IMR-90 (cell line): Measurements from ENCODE around the gene MTMR4. TPM values are rescaled to one million over a fixed set of nuclear protein-coding genes. Genes with fewer than 3 reads are reported as not detected.

ENCODE experiments used
- ATAC-seq: fragments of 200-7000 bp; cut with Tn5 transposase; 2 replicates; pipeline ENCODE4 v1.9.1; 2020; ENCODE audit warnings: low read depth, mild to moderate bottlenecking, moderate library complexity
- BruUV-seq: library from RNA; stranded (reverse); fragments of 400-500 nt; replicated peaks from 2 replicates; lab custom pipeline; 2021; lab: Mats Ljungman, UMichigan
- CTCF ChIA-PET: fragments of 300-600 bp; formaldehyde crosslinking; extraction: SDS; loops from one replicate; lab custom pipeline; 2021; ENCODE audit warnings: antibody characterized with exemption; lab: Yijun Ruan, JAX
- POLR2A ChIA-PET: fragments of 300-600 bp; sonication (Branson Sonifier 250); formaldehyde crosslinking; loops from one replicate; lab custom pipeline; 2022; ENCODE audit warnings: antibody characterized with exemption; ENCODE audit not compliant: unreplicated experiment; lab: Charles Lee
- DNase-seq: peaks from one replicate; pipeline ENCODE4 v3.0.0; 2013
- H2AFZ ChIP-seq: replicated peaks from 2 replicates; pipeline ENCODE3; 2013; ENCODE audit warnings: low read length, mild to moderate bottlenecking; ENCODE audit not compliant: poor library complexity
- H2AK5ac ChIP-seq: 2 replicates; pipeline ENCODE4 v1.6.1; 2013; ENCODE audit warnings: low read depth, low read length, inconsistent platforms
- H2AK9ac ChIP-seq: replicated peaks from 2 replicates; pipeline ENCODE3; 2013; ENCODE audit warnings: mild to moderate bottlenecking, low read depth, low read length, moderate library complexity; ENCODE audit not compliant: poor library complexity
- H2BK120ac ChIP-seq: 2 replicates; pipeline ENCODE4 v1.6.1; 2013; ENCODE audit warnings: low read depth, low read length, inconsistent platforms
- H2BK15ac ChIP-seq: 3 replicates; pipeline ENCODE4 v1.6.1; 2013; ENCODE audit warnings: low read depth, low read length, inconsistent platforms
- H2BK20ac ChIP-seq: 2 replicates; pipeline ENCODE4 v1.6.1; 2013; ENCODE audit warnings: low read depth, mild to moderate bottlenecking, inconsistent platforms, low read length, moderate library complexity
- H2BK5ac ChIP-seq: 2 replicates; pipeline ENCODE4 v1.6.1; 2013; ENCODE audit warnings: mild to moderate bottlenecking, low read depth, low read length, inconsistent platforms; ENCODE audit not compliant: poor library complexity, severe bottlenecking
- H3K14ac ChIP-seq: replicated peaks from 2 replicates; pipeline ENCODE4 v1.6.1; 2013; ENCODE audit warnings: low read depth, low read length, inconsistent platforms
- H3K18ac ChIP-seq: 2 replicates; pipeline ENCODE4 v1.6.1; 2013; ENCODE audit warnings: low read depth, low read length, control low read depth
- H3K23ac ChIP-seq: 2 replicates; pipeline ENCODE4 v1.6.1; 2013; ENCODE audit warnings: low read depth, low read length, inconsistent platforms
- H3K27ac ChIP-seq: 2 replicates; pipeline ENCODE4 v1.5.1; 2013; ENCODE audit warnings: mild to moderate bottlenecking, control low read depth, low read length; ENCODE audit not compliant: insufficient read depth
- H3K27me3 ChIP-seq: 2 replicates; pipeline ENCODE4 v1.6.1; 2013; ENCODE audit warnings: low read length; ENCODE audit not compliant: control insufficient read depth, insufficient read depth
- H3K36me3 ChIP-seq: 2 replicates; pipeline ENCODE4 v1.6.1; 2013; ENCODE audit warnings: low read length, mixed read lengths; ENCODE audit not compliant: control insufficient read depth, insufficient read depth
- H3K4ac ChIP-seq: 2 replicates; pipeline ENCODE4 v1.6.1; 2013; ENCODE audit warnings: low read depth, low read length, inconsistent platforms
- H3K4me1 ChIP-seq: 2 replicates; pipeline ENCODE4 v1.6.1; 2013; ENCODE audit warnings: low read length, mixed read lengths; ENCODE audit not compliant: control insufficient read depth, insufficient read depth
- H3K4me2 ChIP-seq: 2 replicates; pipeline ENCODE4 v1.6.1; 2013; ENCODE audit warnings: low read depth, mild to moderate bottlenecking, control low read depth, low read length, moderate library complexity
- H3K4me3 ChIP-seq: 2 replicates; pipeline ENCODE4 v1.5.1; 2013; ENCODE audit warnings: low read depth, mild to moderate bottlenecking, control low read depth, low read length, moderate library complexity; ENCODE audit not compliant: insufficient read depth
- H3K56ac ChIP-seq: 2 replicates; pipeline ENCODE4 v1.6.1; 2013; ENCODE audit warnings: low read length, inconsistent platforms; ENCODE audit not compliant: insufficient read depth; ENCODE audit errors: extremely low read depth
- H3K79me1 ChIP-seq, 2 experiments: 2 replicates each; pipeline ENCODE4 v1.6.1; 2013; ENCODE audit warnings: low read length in 2 of 2, inconsistent platforms in 1 of 2, low read depth in 1 of 2
- H3K9ac ChIP-seq: 2 replicates; pipeline ENCODE4 v1.6.1; 2013; ENCODE audit warnings: low read depth, low read length, control low read depth
- H3K9me1 ChIP-seq: 2 replicates; pipeline ENCODE4 v1.6.1; 2013; ENCODE audit warnings: low read length, inconsistent platforms; ENCODE audit not compliant: insufficient read depth
- H3K9me3 ChIP-seq: 2 replicates; pipeline ENCODE4 v1.6.1; 2013; ENCODE audit warnings: low read length; ENCODE audit not compliant: control insufficient read depth, insufficient read depth
- H4K20me1 ChIP-seq: 2 replicates; pipeline ENCODE4 v1.6.1; 2013; ENCODE audit warnings: low read length, inconsistent platforms; ENCODE audit not compliant: insufficient read depth
- H4K5ac ChIP-seq: 2 replicates; pipeline ENCODE4 v1.6.1; 2013; ENCODE audit warnings: mild to moderate bottlenecking, low read depth, low read length, control low read depth
- H4K8ac ChIP-seq, 2 experiments: 2 replicates each; pipeline ENCODE4 v1.6.1; 2013; ENCODE audit warnings: low read depth in 2 of 2, low read length in 2 of 2, control low read depth in 1 of 2, inconsistent platforms in 1 of 2
- H4K91ac ChIP-seq: 2 replicates; pipeline ENCODE4 v1.6.1; 2013; ENCODE audit warnings: low read depth, low read length, inconsistent platforms; ENCODE audit not compliant: insufficient read depth
- CEBPB ChIP-seq: IDR thresholded peaks from 2 replicates; pipeline ENCODE4 v1.6.1; 2012; ENCODE audit warnings: low read depth, low read length, improper control_type of control experiment
- CHD1 ChIP-seq: IDR thresholded peaks from 2 replicates; pipeline ENCODE4 v1.6.1; 2012; ENCODE audit warnings: low read depth, low read length, improper control_type of control experiment
- FOS ChIP-seq: fragments of 150-350 bp; IDR thresholded peaks from 2 replicates; pipeline ENCODE4 v1.6.1; 2016; ENCODE audit warnings: low read depth, low read length
- MAFK ChIP-seq: IDR thresholded peaks from 2 replicates; pipeline ENCODE4 v1.6.1; 2012; ENCODE audit warnings: low read depth, low read length, improper control_type of control experiment
- MAZ ChIP-seq: IDR thresholded peaks from 2 replicates; pipeline ENCODE4 v1.6.1; 2012; ENCODE audit warnings: low read depth, mild to moderate bottlenecking, low read length, improper control_type of control experiment, moderate library complexity, borderline replicate concordance
- MXI1 ChIP-seq: IDR thresholded peaks from 2 replicates; pipeline ENCODE4 v1.6.1; 2012; ENCODE audit warnings: low read depth, mild to moderate bottlenecking, low read length, moderate library complexity, borderline replicate concordance
- NFE2L2 ChIP-seq: fragments of 150-350 bp; IDR thresholded peaks from 2 replicates; pipeline ENCODE4 v1.6.1; 2016; ENCODE audit warnings: low read depth, mild to moderate bottlenecking, low read length
- POLR2A ChIP-seq: IDR thresholded peaks from 2 replicates; pipeline ENCODE4 v1.6.1; 2012; ENCODE audit warnings: mild to moderate bottlenecking, low read depth, low read length
- RAD21 ChIP-seq: IDR thresholded peaks from 2 replicates; pipeline ENCODE4 v1.6.1; 2012; ENCODE audit warnings: low read length, improper control_type of control experiment
- SMC3 ChIP-seq: fragments of 150-350 bp; IDR thresholded peaks from 2 replicates; pipeline ENCODE4 v1.6.1; 2016; ENCODE audit warnings: low read depth, mild to moderate bottlenecking, antibody characterized with exemption, low read length, moderate library complexity
- USF2 ChIP-seq: fragments of 150-350 bp; IDR thresholded peaks from 2 replicates; pipeline ENCODE4 v1.6.1; 2017; ENCODE audit warnings: mild to moderate bottlenecking, antibody characterized with exemption, low read length, low read depth
- WGBS, 2 experiments: methylation state at CpG; one replicate each; pipeline versions ENCODE4 v1.1.5 to v1.1.7; 2013; ENCODE audit warnings: missing lambda C conversion rate in 2 of 2; ENCODE audit not compliant: insufficient read length in 1 of 2; ENCODE audit errors: extremely low coverage in 2 of 2; 5-methylcytosine and 5-hydroxymethylcytosine counted together
- dilution Hi-C: fragments of 300-500 bp; cut with HindIII; formaldehyde crosslinking; loops from one replicate; pipeline ENCODE4 v1.14.3; 2018; ENCODE audit warnings: low sequenced_read_pairs; ENCODE audit not compliant: unreplicated experiment
- in situ Hi-C: fragments of 300-500 bp; cut with MboI; formaldehyde crosslinking; loops from 3 replicates; pipeline ENCODE4 v1.14.3; 2019; ENCODE audit warnings: low sequenced_read_pairs, inconsistent platforms, mixed read lengths
- intact Hi-C: fragments of 100-400 bp; cut with micrococcal nuclease; formaldehyde crosslinking; loops from 2 replicates; pipeline ENCODE4 v1.10.0; 2022
- polyA plus RNA-seq, 3 experiments: library from polyadenylated mRNA; depleted of rRNA; stranded (reverse); fragments of >200 nt; gene quantifications; 2 replicates each; pipeline ENCODE4 v1.2.3, GENCODE V29; 2012; ENCODE audit warnings: low replicate concordance in 1 of 3
- total RNA-seq: library from RNA; depleted of rRNA; stranded (reverse); fragments of >200 nt; gene quantifications from 2 replicates; pipeline ENCODE4 v1.2.3, GENCODE V29; 2012
- TF ChIP-seq, protein P1 (sequence below): fragments of 150-350 bp; IDR thresholded peaks from 2 replicates; pipeline ENCODE4 v1.6.1; 2016; ENCODE audit warnings: low read depth, mild to moderate bottlenecking, low read length, moderate library complexity, borderline replicate concordance
- TF ChIP-seq, protein P2 (sequence below): conservative IDR thresholded peaks from 2 replicates; pipeline ENCODE4 v1.5.1; 2012; ENCODE audit warnings: mild to moderate bottlenecking, low read depth, low read length, improper control_type of control experiment

The MTMR4 gene
- total and polyA plus RNA-seq, 2 of the 4 experiments (the other 2 are of a cell fraction): 13.2 to 42.5 TPM

- no peak for ATAC-seq
- H3K4ac ChIP-seq: no peak overlapping the region
- no peaks in the 10 kb centered on the region for H3K9me3 ChIP-seq
- no peak overlapping the region for H2BK120ac ChIP-seq
- H3K4me2 ChIP-seq: no peak overlapping the region
- no peak overlapping the region for H2AFZ ChIP-seq
- intact Hi-C loops (no loop called here), dilution Hi-C loops (no loop called here), in situ Hi-C loops (no loop called here)
- H2AK9ac ChIP-seq: no peak overlapping the region
- no peak overlapping the region for H4K91ac ChIP-seq
- peaks cover 14% of the 10 kb centered on the region for H3K27me3 ChIP-seq
- H2AK5ac ChIP-seq: no peak overlapping the region
- ChIA-PET CTCF (interaction anchor here (0.8 kb wide), 1 partner anchor 15 kb away, joined by 3 read pairs; no protein-coding TSS in a partner anchor), POLR2A (no interaction called here)
- H3K36me3 ChIP-seq: no peaks in the 10 kb centered on the region
- no peak overlapping the region for H3K23ac ChIP-seq
- no peak overlapping the region for H2BK5ac ChIP-seq
- H3K14ac ChIP-seq: no peak overlapping the region
- BruUV-seq: no TSS peak
- H2BK15ac ChIP-seq: no peak overlapping the region
- no peak overlapping the region for H4K8ac ChIP-seq
- no peak overlapping the region for H3K18ac ChIP-seq
- WGBS, 2 experiments: 100% methylated on average over 1 of the region's 5 CpGs; no CpG with 5 or more reads in 1 of the 2 experiments
- no peak overlapping the region for H2BK20ac ChIP-seq
- no peak for TF ChIP-seq CEBPB
- no peak for TF ChIP-seq MAFK
- TF ChIP-seq, protein P1, sequence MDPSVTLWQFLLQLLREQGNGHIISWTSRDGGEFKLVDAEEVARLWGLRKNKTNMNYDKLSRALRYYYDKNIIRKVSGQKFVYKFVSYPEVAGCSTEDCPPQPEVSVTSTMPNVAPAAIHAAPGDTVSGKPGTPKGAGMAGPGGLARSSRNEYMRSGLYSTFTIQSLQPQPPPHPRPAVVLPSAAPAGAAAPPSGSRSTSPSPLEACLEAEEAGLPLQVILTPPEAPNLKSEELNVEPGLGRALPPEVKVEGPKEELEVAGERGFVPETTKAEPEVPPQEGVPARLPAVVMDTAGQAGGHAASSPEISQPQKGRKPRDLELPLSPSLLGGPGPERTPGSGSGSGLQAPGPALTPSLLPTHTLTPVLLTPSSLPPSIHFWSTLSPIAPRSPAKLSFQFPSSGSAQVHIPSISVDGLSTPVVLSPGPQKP: no peak
- TF ChIP-seq, protein P2, sequence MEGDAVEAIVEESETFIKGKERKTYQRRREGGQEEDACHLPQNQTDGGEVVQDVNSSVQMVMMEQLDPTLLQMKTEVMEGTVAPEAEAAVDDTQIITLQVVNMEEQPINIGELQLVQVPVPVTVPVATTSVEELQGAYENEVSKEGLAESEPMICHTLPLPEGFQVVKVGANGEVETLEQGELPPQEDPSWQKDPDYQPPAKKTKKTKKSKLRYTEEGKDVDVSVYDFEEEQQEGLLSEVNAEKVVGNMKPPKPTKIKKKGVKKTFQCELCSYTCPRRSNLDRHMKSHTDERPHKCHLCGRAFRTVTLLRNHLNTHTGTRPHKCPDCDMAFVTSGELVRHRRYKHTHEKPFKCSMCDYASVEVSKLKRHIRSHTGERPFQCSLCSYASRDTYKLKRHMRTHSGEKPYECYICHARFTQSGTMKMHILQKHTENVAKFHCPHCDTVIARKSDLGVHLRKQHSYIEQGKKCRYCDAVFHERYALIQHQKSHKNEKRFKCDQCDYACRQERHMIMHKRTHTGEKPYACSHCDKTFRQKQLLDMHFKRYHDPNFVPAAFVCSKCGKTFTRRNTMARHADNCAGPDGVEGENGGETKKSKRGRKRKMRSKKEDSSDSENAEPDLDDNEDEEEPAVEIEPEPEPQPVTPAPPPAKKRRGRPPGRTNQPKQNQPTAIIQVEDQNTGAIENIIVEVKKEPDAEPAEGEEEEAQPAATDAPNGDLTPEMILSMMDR: no peak
- TF ChIP-seq SMC3: no peak
- TF ChIP-seq USF2: no peak
- no peak for TF ChIP-seq MAZ
- no peak for TF ChIP-seq NFE2L2
- no peak for TF ChIP-seq FOS
- no peak for TF ChIP-seq POLR2A
- TF ChIP-seq RAD21: no peak
- no peak for TF ChIP-seq MXI1
- no peak for TF ChIP-seq CHD1
- no peaks in the 10 kb centered on the region for H3K79me1 ChIP-seq
- H3K4me3 ChIP-seq: no peak overlapping the region
- peaks cover 5% of the 10 kb centered on the region; the same call in 1 of the 2 replicates for H3K4me1 ChIP-seq
- H3K27ac ChIP-seq: no peak overlapping the region
- H3K56ac ChIP-seq: no peak overlapping the region
- no peak for DNase-seq
- no peak overlapping the region for H4K5ac ChIP-seq
- H4K20me1 ChIP-seq: no peaks in the 10 kb centered on the region
- no peak overlapping the region for H3K9ac ChIP-seq
- H3K9me1 ChIP-seq: peaks cover 6% of the 10 kb centered on the region; the same call in 1 of the 2 replicates
These were observed 19.3 kb upstream of the MTMR4 start for GRCh38 chr17:58533616-58534188.
